Fibroblast of lung (primary cell): ENCODE measurements around the gene KCNMA1.

Experiments used
- EZH2 ChIP-seq: IDR thresholded peaks from 2 replicates; pipeline ENCODE4 v1.5.1; 2012; ENCODE audit warnings: low read length, control low read depth, mild to moderate bottlenecking; ENCODE audit errors: missing control alignments
- TF ChIP-seq, protein P1 (sequence below), 2 donors: IDR thresholded peaks in 1 of 2; conservative IDR thresholded peaks in 1 of 2; 1 replicate in 1 of 2; 2 replicates in 1 of 2; pipeline ENCODE4 v1.5.1; 2011 to 2012; ENCODE audit warnings: low read length in 2 of 2, control low read depth in 1 of 2, inconsistent platforms in 1 of 2, low read depth in 1 of 2, mild to moderate bottlenecking in 1 of 2

DNA sequence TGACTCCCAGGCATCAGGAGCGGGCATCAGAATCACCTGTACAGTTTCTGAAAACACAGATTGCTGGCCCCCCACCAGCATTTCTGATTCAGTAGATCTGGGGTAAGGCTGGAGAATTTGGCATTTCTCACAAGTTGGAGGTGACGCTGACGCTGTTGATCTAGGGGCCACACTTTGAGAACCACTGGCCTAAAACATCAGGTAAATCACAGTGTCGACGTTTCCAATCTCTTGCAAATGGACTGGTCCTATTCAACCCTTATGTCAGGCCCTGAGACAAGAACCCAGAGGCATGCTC, 564.0 kb downstream of the KCNMA1 start:
- TF ChIP-seq, protein P1, sequence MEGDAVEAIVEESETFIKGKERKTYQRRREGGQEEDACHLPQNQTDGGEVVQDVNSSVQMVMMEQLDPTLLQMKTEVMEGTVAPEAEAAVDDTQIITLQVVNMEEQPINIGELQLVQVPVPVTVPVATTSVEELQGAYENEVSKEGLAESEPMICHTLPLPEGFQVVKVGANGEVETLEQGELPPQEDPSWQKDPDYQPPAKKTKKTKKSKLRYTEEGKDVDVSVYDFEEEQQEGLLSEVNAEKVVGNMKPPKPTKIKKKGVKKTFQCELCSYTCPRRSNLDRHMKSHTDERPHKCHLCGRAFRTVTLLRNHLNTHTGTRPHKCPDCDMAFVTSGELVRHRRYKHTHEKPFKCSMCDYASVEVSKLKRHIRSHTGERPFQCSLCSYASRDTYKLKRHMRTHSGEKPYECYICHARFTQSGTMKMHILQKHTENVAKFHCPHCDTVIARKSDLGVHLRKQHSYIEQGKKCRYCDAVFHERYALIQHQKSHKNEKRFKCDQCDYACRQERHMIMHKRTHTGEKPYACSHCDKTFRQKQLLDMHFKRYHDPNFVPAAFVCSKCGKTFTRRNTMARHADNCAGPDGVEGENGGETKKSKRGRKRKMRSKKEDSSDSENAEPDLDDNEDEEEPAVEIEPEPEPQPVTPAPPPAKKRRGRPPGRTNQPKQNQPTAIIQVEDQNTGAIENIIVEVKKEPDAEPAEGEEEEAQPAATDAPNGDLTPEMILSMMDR (conservative IDR thresholded peaks at IDR 0.05 in 1 of 2, IDR thresholded peaks at IDR 0.05 in 1 of 2; ENCODE audit: low read depth in 1 of 2, low read length in 2 of 2) = no peak
- TF ChIP-seq EZH2 = no peak
